ENCODE measurements around the gene COL5A2.

Gene COL5A2

DNA sequence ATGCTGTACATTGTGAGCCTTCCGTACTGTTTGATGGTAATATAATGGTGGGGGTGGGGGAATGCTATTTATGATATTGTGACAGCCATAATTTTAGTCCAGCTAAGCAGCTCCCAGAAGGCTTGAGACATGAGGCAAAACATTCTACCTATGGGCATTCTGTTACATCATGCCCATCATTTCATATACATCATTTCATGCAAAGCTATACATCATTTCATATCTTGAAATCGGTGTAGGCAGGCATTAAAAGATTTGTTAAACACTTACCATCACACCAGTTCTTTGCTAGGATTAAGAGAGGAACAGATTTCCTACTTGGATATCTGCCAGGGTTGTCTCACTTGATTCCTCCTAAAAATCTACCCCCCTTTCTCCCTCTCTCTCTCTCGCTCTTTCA lies 84.5 kb downstream of the COL5A2 start:
- no peak for DNase-seq

DNA sequence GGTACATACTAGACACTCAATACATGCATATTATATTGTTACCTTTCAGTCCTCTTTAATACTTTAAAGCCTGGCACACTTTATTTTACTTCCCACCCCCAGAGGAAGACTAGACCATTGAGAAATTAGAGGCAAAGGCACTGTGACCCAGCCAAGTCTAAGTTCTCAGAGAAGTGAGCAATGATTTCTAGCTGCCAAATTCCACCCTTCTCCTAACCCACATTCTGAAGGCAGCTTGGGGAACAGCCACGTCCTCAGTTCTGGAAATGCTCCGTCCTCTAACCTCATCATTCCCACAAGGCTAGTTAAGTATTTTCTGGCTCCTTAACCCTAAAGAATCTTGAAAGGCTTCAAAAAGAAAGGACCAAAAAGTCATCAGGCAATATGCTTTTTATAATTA lies 86.6 kb downstream of the COL5A2 start:
- no peak for DNase-seq

DNA sequence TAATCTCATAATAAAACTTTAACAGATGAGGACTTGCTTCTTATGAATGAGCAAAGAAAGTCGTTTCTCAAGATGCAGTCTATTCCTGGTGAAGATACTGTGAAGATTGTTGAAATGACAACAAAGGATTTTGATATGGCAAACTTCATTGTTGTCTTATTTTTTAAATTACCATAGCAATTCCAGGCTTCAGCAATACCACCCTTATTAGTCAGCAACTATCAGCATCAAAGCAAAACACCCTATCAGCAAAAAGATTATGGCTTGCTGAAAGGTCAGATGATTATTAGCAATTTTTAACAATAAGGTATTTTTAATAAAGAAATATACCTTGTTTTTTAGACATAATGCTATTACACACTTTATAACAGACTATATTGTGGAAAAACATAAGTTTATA lies 88.3 kb downstream of the COL5A2 start:
- DNase-seq = no peak

DNA sequence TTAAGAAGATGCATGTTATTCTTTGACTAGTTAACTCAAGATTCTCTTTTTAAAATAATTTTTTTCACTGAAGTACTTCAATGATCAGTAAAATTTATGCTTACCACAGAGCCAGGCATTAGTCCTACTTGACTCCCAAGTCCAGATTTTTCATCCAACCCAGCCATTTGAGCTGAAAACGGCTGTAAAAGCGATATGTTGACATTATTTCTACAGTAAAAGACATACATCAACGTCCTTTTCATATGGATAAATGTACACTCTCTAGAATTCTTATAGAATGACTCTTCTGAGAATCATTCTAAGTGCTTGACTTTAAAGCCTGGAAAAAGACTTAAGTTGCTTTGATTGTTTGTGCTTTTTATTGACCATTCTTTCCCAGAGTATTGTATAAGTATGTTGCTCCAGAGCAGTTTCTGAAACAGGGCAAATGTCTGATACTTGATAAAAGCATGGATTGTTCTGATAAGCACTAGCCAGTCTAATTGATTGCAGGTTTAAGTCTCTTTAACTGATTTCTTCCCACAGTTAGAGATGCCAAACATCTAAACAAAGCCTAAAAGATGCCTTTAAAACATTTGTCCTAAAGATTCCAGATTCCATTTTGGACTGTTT lies 90.9 kb downstream of the COL5A2 start:
- DNase-seq = no peak

DNA sequence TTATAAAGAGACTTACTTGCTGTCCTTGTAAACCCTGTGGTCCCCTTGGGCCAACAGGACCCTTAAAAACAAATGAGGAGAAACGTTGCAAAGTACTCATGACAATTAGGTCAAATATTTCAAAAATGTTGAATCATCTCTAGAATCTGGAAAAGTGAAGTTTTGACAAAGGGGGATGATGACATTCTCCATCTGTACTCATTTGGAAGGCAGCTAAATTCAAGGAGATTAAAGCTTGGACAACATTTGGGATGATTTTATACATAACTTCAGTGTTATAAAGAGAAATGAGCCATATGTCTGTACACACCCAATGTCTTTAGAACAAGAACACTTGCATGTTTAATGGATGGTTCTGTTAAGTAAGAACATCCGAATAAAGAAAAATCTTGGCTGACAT lies 92.9 kb downstream of the COL5A2 start:
- DNase-seq = peak; percentile 43

DNA sequence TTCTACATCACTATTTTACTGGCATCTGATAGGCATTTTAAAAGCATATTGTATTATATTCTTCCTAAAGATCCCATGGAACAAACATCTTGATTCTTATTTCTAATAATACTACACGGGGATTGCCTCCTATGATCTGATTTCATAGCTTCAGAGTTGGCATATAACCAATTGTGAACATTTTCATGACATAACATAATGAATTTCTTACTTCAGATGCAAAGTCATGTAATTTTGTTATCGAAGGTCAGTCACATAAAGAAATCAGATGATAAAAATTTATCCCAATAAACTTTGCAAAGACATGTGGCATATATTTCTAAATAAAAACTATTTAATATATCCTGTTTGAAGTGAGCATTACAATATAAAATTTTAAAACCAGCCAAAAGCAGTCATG lies 93.3 kb downstream of the COL5A2 start:
- DNase-seq = no peak

DNA sequence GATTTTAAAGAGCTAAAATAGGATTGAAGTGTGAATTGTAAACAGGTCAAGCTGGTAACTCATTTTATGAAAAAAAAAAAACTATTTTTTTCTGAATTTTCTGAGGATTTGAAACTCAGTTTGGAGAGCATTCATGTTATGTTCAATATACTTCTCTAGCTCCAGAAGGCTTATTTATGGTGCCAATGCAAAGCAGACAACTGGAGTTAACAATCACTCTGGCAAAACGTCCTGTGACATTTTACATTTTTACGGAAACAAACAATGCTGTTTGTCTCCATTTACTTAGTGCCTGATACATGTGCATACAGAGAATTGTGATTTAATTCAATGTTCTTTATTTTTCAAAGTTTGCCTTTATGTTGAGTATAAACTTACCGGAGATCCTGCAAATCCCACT lies 96.0 kb downstream of the COL5A2 start:
- peak; percentile 21 for DNase-seq

DNA sequence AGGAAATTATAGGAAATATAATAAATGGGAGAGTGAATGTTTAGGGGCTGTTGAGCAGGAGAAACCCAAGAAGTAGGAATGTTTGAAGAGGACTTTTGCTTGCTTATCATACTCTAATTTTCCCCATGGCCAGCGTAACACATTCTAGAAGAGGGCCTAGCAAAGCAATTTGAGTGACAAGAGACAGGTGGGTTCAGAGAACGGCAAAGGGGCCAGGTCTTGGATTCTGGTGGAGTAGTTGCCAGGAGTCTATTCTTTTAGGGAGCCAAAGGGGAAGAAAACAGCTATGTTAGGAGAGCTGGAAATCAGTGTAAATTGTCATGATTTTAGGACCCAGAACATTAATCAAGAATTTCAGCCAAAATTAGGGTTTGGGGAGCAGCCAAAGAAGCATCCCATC lies 96.5 kb downstream of the COL5A2 start:
- peak; percentile 23 for DNase-seq

DNA sequence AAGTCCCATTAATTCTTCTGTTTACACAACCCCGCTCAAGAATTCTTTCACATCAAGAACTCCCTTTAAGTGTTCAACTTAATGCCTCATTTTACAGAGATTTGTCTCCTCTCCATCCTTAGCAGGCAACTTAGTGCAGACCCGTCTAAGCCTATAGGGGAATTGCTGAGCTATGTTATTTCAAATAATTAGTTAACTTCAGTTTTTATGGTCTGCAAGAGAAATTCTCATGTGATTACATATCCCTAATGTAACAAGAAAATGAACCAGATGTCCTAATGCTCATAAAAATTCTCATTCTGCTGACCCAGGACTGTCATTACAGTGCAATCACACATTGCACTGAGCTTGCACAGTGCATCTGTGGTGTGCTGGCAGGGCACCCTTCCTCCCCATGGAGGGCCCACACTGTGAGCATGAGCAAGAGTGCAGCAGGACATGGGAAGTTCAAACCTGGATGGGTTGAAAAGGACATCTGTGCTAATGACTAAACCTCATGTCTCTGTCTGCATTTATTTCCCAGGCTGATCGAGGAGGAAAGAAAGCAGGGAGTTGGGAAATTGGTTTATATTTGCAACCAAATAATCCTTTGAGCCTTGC lies 97.1 kb downstream of the COL5A2 start:
- peak; percentile 59 for DNase-seq

DNA sequence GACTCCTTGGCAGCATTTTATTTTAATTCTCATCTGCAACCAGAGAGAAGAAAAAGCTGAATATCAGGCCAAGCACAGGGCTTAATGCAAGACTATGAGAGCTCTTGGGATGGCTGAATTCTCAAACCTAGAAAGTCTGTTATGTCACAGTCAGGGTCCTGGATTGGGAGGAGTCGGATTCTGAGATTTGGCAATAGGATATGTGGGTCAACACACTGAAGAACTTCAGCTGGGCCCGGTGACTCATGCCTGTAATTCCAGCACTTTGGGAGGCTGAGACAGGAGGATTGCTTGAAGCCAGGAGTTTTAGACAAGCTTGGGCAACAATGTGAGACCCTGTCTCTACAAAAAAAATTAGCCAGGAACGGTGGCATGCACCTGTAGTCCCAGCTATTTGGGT lies 103.0 kb downstream of the COL5A2 start:
- no peak for DNase-seq

DNA sequence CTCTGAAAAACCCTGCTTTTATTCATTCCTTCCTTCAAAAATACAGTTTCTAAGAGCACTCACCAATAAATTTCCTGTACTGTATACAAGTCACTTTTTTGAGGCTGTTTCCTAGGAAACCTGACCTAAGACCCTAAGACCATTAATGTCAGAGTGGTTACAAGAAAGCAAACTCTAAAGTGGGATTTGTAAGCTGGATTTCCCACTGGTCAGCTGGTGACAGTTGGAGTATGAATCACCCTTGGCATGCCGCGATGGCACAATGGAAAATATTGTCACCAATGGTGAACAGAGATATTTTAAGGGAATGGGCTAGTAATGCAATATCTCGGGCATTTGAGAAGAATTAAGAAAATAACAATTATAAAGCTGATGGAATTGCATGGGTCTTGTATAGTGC lies 103.4 kb downstream of the COL5A2 start:
- no peak for DNase-seq

DNA sequence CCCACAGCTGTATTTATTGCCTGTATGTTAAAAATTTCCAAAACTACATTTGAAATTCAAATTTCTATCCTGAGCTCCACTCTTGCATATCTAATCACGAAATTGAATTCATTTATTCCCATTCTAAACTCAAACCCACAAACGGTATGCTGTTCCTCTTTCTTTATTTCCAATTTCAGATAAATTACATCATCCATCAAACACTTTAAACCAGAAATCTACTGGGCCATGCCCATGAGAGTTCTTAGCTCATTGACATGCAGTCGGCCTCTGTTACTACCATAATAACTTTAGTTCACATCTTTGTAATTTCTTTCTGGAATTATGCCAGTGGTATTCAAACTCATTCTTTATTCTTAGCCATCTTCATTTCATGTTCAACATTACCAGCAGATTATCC lies 105.1 kb downstream of the COL5A2 start:
- no peak for DNase-seq

DNA sequence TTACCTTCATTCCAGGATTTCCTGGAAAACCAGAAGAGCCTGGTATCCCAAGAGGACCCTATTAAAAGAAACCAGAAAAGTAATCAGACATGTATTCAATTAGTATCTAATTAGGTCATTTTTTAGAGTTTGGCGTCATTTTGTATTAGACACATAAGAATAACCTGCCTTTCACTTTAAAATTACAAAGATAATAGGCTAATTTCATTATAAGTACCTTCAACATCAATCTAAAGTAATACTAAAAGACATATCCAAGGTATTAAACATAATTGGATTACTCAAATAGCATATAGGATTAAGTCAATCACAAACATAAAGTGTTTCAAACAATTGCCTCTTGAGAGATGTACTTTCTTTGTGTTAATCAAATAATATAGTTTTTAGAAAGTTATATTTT lies 107.5 kb downstream of the COL5A2 start:
- no peak for DNase-seq

DNA sequence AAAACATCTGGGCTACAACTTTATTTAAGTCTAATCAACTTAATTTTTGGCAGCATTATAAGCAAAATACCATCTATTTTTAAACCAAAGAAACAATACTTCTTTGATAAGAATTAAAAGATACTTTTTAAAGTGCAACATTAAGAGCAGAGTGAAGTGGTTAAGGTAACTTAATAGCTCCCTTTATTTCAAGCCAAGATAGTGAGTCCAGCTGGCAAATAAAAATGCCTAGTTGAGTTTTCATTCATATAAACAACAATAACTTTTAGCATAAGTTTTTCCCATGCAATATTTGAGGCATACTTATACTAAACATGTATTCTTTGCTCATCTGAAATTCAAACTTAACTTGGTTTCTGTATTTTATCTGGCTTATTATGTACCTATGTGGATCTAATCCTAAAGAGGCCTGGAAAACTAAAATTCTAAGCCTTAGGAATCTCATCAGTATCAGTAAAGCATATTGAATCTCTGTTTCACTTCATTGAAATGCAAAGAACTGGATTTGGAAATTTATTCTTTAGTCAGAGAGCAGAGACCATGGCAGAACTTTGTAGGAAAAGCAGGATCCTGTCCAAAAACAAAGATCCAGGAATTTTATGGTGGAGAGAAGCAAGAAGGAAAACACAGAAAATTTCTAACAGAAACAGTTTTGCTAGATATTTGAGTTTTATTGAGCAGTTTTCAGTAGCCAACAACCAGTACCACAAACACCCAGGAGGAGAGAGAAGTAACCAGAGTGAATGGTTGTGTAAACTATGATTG lies 109.5 kb downstream of the COL5A2 start:
- DNase-seq = no peak

DNA sequence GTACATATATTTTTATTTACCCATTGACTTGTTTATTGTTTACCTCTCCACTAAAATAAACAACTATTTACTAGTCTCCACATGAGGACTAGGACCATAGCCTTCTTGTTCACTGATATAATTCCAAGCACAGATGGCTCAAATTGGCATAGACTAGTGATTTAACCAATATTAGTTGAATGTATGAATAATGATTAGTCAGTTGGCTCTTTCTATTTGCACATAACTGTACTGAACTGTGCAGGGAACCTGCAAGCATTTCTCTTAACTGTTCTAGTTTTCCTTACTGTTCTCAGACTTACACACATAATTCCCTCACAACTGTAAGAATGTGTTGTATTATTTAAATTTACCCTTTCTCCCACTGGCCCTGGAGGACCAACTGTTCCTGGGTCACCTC lies 113.5 kb downstream of the COL5A2 start:
- DNase-seq = no peak

DNA sequence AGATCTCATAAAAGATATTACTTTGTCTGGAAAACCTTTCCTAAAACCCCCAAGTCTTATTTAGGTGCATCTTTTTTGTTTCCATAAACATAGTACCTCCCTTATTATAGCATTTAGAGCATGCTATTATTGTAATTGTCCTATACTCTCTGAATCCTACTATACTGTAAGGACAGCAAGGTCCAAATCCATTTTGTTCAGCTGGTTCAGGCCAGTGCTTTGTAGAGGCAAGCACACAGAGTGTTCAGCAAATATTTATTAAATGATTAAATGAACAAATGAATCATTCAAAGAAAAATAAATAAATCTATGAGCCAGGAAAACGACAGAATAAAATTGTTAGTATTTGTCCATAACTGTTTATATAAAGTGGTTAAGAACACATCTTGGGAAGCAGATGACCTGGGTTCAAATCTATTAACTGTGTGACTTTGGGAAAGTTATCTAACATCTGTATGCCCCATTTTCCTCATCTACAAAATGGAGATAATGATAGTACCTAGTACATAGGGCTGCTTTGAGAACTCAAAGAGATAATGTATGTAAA lies 119.4 kb downstream of the COL5A2 start:
- no peak for DNase-seq

DNA sequence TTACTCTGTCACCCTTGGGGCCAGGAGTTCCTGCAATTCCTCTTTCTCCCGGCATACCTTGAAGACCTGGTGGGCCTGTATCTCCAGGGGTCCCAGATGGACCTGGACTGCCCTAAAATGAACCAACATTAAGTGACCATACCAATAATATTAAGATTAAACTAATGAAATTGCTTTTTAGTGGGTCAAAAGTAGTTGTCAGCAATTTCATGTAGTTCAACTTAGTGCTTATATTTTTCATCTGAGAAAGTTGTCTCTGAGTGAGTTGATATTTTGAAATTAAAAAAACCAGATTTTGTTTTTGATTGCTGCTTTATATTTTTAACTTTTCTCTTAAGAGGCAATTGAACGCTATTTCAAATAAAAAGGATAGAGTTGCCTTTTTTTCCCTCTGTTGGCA lies 122.2 kb downstream of the COL5A2 start:
- no peak for DNase-seq

DNA sequence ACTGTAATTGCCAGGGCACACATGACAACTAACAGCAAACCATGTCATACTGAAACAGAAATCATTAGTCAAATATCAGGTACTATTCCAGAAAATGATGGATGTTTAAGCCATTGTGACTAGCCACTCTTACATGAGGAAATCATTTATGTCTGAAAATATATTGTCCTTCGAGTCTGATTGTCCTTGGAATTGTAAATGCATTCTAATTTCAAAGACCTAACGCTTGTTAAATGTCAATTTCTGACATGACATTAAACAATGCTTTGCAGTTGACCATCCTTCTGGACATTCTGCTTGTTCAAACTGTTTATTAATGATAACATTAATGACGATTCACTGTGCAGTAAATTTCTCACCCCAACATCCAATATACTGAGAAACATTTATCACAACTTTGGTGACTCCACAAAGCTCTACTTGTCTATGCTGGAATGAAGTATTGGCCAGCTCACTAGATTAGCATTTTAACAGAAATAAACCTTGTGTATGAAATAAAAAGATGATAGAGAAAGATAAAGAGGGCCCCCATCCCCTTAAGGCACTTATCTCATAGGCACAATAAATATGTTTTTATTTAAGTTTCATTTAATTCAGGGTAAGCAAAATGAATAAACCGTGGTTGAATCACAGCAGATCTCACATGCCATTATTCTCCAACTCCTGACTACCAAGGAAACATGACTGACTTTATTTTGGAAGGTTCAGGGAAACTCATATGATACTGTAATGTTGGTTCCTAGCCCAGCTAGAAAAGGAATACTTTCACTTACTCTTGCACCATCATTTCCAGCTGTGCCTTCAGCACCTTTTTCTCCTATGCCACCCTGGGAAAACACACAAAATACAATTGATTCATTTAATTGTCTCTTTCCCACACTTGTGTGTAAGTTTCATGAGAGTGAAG lies 123.1 kb downstream of the COL5A2 start:
- no peak for DNase-seq

DNA sequence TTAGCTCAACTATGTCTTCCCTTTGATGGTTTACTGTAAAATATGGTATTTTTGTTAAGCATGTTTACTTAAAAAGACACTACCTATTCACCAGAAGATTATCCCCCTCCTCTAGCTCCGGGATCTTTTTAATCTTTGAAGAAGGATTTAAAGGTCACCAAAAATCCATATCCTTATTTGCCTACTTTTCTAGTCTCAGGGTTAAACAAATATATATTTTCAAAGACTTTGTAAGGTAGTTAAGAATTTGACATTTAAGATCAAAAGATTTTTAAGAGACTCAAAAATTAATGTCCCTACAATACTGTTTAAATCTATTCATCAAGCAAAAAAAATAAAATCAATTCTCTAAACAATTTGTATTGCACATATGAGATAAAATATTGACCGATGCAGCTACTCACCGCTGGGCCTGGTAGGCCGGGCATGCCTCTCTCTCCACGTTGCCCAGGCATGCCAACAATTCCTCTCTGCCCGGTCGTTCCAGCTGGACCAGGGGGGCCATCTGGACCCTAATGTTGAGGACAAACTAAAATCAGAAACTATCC lies 129.3 kb downstream of the COL5A2 start:
- no peak for DNase-seq

DNA sequence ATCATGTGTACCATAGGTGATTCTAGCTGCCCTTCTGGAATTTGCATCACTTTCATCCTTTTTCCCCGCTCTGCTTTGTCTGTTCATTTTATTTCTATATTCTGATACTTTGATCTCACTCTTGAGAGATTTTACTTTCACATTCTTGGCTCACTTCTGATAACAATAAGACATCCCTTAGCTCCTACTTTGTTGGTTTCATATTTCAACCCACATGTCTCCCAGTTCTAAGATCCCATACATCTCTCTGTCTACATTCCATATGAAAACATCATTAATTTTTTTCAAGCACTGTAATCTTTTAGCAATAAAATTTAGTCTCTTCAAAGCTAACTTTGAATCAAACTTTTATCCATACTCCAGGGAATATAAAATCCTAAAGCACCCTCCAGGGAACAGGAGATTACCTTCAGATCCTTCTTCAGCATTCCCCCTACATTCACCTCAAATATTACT lies 129.8 kb downstream of the COL5A2 start:
- no peak for DNase-seq

DNA sequence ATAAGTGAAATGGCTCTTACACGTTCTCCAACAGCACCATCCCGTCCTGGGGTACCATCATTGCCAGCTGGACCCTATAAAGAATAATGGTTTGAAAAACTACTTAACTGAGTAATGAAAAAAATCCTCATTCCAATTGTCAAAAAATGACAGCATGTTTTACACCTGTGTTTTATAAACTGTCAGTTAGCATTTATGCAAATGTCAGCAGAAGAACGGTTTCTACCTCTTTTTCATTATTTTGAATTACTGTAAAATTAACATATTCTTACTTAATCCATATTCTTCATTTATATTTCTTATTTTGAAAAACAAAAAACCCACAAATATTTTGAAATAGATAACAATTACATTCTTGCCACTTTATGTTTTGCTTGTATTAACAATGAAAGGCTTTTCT lies 131.4 kb downstream of the COL5A2 start:
- DNase-seq = no peak

DNA sequence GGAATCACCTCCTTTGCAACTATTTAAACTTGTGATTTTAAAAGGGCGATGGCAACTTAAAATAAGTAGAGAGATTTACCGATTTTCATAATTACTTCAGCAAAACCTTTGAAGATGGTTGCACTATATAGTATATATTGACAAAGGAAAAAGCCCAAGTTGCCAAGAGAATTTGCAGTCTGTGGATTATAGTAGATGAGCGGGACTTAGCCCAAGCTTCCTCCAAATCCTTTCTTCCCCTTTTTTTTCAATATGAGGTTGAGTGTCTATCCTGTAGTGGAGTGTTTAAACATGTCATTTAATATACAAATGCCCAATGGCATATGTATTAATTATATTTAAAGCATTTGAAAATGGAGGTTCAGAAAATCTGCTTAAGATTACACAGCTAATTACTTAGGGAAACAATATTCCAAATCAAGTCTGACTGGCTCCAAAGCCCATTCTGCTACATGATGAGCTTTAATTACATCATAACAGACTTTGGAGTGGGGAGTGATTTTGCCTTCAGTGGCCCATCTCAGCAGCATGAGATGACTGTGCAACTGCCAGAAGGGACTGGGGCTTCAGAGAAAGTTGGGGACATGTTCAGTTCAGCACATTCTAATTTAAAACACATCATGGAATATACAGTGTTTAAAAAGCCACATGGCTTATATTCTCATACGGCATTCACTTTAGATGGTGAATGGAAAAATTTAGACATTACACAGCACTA lies 132.2 kb downstream of the COL5A2 start:
- no peak for DNase-seq

Measured in NCI-H446 treated with DMSO at 0.1 percent for 48 hours (cell line).